H1 (cell line): ENCODE results near the gene SOS1. TPM values are rescaled to one million over a fixed set of nuclear protein-coding genes. Genes with fewer than 3 reads are reported as not detected.

Experiments
- HDAC2 ChIP-seq, 2 experiments: fragments of 300-600 bp in 1 of 2; sonication (generic) in 1 of 2; IDR thresholded peaks; 2 replicates each; pipeline ENCODE4 v1.6.1; 2011 to 2012; ENCODE audit warnings: low read depth in 2 of 2, low read length in 2 of 2, mild to moderate bottlenecking in 2 of 2, moderate library complexity in 2 of 2, borderline replicate concordance in 1 of 2, inconsistent platforms in 1 of 2
- SUZ12 ChIP-seq: fragments of 200-600 bp; sonication (generic); IDR thresholded peaks from 2 replicates; pipeline ENCODE4 v1.6.1; 2012; ENCODE audit warnings: mild to moderate bottlenecking, inconsistent platforms, low read length, moderate library complexity, mixed read lengths
- polyA plus RNA-seq, 7 experiments: library from polyadenylated mRNA; depleted of rRNA in 3 of 7; stranded (reverse) in 5 of 7; unstranded in 2 of 7; fragments of >200 nt in 5 of 7; fragments of 200-250 nt in 2 of 7; gene quantifications; 1 replicate in 5 of 7; 2 replicates in 1 of 7; 4 replicates in 1 of 7; pipeline versions ENCODE4 v1.2.1 to v1.2.3, GENCODE V29; 2011 to 2013; ENCODE audit warnings: missing spikeins in 2 of 7, mixed read lengths in 2 of 7
- total RNA-seq: library from RNA; stranded (reverse); fragmentation: NEBNext Ultra II Directional; extraction: Animal tissue kit (Norgen Biotek cat#: 25700); gene quantifications from 2 replicates; pipeline ENCODE4 v1.2.1, GENCODE V29; 2021
- TF ChIP-seq, protein P1 (sequence below): IDR thresholded peaks from 2 replicates; pipeline ENCODE4 v1.6.1; 2011; ENCODE audit warnings: low read depth, mild to moderate bottlenecking, low read length; ENCODE audit not compliant: insufficient read depth

SOS1 gene
- total and polyA plus RNA-seq, 2 of the 8 experiments (the other 6 are each of a cell fraction or from before 2014, with no cell fraction given), result 25.7 to 27.0 TPM

DNA sequence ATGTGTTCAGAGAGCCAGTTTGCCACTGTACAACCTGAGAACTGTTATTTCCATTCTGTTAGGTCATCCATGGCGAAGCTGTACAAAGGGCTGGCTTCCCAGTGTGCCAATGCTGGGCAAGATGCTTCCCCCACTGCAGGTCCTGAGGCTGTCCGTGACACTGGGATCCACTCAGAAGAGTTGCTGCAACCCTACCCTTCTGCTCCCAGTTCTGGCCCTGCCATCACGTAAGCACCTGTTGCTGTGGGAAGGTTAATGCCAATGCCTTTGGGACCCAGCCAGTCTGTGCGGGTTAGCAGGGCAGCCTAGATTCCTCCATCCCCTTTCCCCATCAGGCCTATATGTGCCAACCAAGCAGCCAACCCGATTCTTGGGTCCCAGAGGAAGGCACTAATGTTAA lies 162.9 kb downstream of the SOS1 start (continued):
- TF ChIP-seq, protein P1, sequence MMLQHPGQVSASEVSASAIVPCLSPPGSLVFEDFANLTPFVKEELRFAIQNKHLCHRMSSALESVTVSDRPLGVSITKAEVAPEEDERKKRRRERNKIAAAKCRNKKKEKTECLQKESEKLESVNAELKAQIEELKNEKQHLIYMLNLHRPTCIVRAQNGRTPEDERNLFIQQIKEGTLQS, result no peak
- TF ChIP-seq HDAC2 (IDR thresholded peaks at IDR 0.05; ENCODE audit: borderline replicate concordance in 1 of 2, low read depth in 2 of 2, low read length in 2 of 2), result no peak
- TF ChIP-seq SUZ12, result no peak
- TF ChIP-seq, all 59 proteins: peak for 0
